Activated CD8-positive, alpha-beta memory T cell treated with anti-CD3 and anti-CD28 coated beads, Interleukin-2, amount 50 U/mL, for 1 hour (primary cell): ENCODE data around the gene SV2C.
"Not testable (repeated sequence)": the region's sequence is repeated elsewhere in the genome, so short reads cannot be mapped to it uniquely, and the experiment has no call there.

Experiments used
- DNase-seq: peaks from one replicate; pipeline ENCODE4 v3.0.0-alpha.2; 2020; ENCODE audit errors: extremely low read depth

The SV2C gene

DNA sequence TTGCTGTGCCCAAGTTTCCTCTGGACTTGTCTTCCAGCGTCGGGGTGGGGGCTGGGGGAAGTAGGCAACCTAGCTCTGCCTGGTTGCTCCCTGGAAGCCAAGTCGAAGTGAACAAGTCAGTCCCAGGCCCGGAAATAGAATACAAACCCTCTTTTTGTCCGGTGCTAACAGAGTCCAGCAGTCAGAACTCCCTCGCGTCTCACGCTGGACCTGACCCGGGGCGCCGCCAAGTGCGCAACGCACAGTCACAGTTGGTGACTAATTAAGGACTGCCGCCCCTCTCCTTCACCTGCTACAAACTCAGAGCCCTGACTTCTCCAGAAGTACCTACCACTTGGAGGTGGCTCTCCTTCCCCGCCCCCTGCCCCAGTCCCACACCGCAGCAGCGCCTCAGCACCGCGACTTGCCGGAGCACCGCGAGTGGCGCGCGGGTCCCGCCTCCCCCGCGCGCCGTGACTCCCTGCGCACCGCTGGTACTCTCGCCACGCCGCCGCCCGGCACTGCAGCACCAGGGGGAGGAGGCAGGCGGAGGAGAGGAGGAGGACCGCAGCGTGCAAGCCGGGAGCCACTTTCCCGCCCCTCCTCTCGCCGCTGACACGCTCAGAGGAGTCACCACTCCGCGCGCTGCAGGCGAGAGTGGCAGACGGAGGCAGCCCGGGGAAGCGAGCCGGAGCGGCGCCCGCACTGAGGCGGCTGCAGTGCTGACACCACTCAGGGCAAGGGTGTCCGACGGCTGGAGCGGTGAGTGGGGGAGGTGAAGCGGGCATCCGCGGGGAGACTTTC lies at the start of gene SV2C:
SV2C (plus strand) TSS at position 612 of the 783 bp plus-strand sequence. CDS start 48,368 bp downstream, outside the sequence.
- no peak for DNase-seq

DNA sequence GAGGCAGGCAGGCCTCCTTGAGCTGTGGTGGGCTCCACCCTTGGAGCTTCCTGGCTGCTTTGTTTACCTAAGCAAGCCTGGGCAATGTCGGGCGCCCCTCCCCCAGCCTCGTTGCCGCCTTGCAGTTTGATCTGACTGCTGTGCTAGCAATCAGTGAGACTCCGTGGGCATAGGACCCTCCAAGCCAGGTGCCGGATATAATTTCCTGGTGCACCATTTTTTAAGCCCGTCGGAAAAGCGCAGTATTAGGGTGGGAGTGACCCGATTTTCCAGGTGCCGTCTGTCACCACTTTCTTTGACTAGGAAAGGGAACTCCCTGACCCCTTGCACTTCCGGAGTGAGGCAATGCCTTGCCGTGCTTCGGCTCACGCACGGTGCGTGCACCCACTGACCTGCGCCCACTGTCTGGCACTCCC lies 45.4 kb upstream of the SV2C start:
- not testable (repeated sequence) for DNase-seq

GRCh38 chr5:76038212-76038611 lies 45.0 kb upstream of the SV2C start:
- DNase-seq, result no peak

GRCh38 chr5:76040806-76041205 lies 42.4 kb upstream of the SV2C start:
- DNase-seq, result no peak

DNA sequence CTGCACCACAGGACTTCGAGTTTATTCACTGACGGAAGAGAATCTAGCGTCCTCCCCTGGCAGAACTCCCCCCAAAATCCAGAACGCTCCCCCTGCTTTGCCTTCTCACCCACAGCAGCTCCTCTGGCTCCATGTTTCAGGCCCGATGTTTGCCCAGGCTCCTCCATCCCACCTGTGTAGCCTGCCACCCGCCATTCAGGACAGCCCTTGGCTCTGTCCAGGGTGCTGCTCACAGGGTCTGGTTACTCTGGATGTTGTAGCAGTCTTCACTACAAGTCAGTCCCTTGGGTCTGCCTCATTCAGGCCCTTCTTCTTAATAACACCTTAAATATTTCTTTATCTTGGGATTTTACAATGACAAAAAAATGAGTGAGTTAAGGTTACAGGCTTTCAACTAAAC lies 41.3 kb upstream of the SV2C start:
- DNase-seq, result no peak

DNA sequence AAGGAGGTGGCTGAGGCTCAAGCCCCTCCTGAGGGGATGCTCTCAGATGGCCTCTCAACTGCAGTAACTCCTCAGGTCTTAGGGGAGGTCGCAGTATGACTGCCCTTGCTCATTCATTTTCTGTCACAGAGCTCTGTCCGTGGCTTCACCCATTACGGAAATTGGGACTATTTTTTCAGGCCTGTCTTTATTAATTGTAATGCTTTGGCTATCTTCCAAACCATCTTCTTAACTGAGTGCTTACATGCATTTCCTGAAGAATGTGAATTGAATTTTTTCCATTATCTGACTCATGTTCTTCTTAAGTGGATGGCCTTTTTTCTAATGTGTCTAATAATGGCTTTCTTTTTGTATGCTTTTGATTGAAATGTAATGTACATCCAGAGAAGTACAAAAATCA lies 36.4 kb upstream of the SV2C start:
- DNase-seq, result no peak

- DNase-seq, result no peak
Observed at GRCh38 chr5:76050134-76050533, 33.0 kb upstream of the SV2C start.

- DNase-seq, result no peak
Observed at GRCh38 chr5:76062502-76063041, 20.6 kb upstream of the SV2C start.

GRCh38 chr5:76065258-76065657 lies 17.9 kb upstream of the SV2C start:
- DNase-seq, result no peak

DNA sequence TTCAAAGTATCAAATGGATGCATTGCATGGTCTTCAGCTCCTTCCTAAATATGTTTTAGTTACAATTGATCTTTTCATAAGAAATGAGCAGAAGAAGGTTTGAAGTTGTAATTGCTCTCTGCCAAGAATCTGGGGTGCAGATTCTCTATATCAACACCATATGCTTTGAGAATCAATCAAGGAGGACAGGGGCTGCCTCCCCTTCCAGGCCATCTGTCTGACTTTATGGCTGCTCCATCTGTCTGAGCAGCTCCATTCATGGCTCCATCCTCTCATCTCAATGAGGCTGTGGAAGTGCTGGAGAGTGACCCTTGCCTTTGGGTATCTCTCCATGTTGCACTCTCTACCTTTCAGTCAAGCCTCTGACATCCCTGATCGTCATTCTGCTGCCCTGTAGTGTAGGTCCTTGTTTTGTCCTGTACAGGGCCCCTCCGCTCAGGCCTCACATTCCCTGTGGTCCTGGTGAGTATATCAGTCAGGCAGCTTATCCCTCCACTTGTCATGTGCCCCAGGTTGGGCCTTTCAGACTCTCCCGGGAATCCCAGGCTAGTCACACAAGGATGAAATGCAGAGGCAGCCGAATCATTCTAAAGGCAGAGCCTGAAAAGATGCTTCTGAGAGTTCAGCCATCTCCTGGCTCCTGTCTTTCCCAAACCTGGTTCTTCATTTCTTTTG lies 14.0 kb upstream of the SV2C start:
- DNase-seq, result no peak

DNA sequence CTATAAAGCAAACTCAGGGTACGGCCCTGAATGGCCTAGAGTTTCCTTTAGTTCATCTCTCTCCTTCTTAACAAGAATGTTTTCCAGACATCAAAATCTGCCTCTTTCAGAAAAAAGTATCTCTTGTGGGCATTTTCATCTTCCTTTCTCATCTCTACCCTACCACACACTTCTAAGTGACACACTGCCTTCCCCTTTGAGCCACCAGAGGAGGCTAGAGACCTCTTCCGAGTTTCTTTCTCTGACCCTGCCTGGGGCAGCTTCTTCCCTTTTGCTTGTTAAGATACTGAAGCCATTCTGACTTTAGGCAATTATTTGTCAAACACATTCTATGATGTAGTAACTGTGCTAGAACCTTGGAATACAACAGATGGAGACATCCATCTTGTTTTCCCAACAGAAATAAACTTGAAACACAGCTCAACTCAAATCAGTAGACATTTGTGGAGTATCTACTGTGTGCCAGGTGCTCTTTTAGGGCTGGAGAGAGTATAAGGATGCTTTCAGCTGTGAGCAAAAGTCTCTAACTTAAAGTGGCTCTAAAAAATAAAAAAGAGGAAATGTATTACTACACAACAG lies 8.6 kb upstream of the SV2C start:
- no peak for DNase-seq

GRCh38 chr5:76081811-76082771 lies 1.1 kb upstream of the SV2C start:
- DNase-seq, result no peak

DNA sequence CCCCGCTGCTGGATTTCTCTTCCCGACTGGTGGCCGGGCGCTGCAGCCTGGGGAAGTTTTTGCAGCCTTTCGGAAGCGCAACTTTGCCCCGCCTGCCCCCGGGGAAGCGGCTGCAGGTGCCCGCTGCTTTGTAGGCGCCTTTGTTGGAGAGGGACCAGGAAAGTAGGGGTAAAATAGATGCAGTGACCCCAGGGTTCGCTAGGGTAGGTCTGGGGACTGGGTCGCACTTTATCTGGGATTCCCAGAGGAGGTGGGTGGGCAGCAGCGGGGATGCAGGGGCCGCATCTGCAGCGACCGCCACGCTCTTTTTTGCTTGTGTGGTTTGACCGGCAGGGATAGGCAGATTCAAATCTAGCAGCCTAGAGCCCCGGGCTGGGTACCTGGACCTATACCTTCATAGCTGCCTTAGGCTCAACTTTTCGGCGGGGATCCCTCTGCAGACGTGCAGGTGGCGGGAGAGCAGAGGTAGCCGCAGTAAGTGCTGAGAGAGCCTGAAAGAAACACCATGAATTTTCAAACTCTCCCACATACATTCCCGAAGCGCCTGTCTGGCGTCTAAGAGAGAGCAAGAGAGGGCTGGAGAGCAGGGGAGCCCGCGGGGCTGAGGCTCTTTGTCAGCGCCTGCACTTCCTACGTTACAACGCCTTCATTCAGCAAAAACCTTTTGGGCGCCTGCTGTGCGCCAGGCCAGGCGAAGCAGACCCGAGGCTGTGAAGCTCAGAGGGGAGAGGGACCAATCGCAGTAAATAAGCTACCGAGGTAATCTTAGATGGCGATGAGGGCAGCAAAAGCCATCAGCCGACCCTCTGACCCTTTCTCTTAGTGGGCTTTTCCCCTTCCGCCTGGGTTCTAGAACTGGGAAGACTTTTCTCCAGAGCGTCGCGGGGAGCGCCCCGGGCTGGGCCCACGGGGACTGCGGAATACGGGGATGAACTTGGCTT lies 642 bp downstream of the SV2C start:
- DNase-seq, result no peak

- no peak for DNase-seq
Observed at GRCh38 chr5:76084496-76085242, 1.5 kb downstream of the SV2C start.

DNA sequence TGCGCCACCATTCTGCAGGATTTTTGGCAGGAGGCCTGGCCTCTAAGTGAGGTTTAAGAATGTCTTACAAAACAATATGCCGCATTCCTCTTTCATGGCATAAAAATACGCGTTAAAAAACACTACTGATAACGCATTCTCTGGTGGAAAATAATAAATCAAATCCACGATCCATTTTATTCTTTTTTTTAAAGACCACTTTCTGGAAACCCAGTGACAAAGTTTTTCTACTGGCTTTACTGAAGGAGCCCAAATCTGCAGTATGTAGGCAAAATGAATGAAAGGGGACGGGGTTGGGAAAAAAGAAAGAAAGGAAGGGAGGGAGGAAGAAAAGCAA lies 2.0 kb downstream of the SV2C start:
- no peak for DNase-seq

- DNase-seq, result no peak
Observed at GRCh38 chr5:76086095-76086494, 2.9 kb downstream of the SV2C start.

GRCh38 chr5:76089156-76089555 lies 6.0 kb downstream of the SV2C start:
- DNase-seq, result not testable (repeated sequence)

GRCh38 chr5:76091351-76091750 lies 8.2 kb downstream of the SV2C start:
- DNase-seq, result no peak

DNA sequence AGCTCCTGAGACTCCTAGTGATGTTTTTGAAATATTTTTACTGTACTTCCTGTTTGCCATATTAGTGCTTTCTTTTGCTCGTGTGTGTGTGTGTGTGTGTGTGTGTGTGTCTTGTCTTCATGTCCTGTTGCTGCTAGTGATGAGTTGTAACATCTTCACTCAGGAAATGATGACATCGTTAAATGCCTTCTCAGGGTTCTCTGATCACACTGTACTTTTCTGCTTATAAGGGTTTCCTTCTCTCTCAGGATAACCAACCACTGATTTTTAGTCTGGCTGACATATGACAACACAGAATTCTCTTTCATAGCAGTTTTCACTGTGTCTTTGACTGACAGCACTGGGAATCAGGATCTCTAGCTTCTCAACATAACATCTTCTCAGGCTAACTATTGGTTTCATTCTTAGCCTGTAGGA lies 16.1 kb downstream of the SV2C start:
- no peak for DNase-seq

GRCh38 chr5:76099756-76100155 lies 16.6 kb downstream of the SV2C start:
- DNase-seq, result no peak
